Thyroid gland (tissue), 4 donors: ENCODE measurements around the gene EXOSC5. TPM values are rescaled to one million over a fixed set of nuclear protein-coding genes. Genes with fewer than 3 reads are reported as not detected.
A peak's percentile ranks its signal among the peaks of the same experiment; 100 is the strongest.

Experiments used
- DNase-seq, 2 donors: peaks; one replicate each; pipeline ENCODE4 v3.0.0-alpha.2; 2019
- H3K27ac ChIP-seq, 3 donors: fragments of 200-600 bp; sonication (generic); 1 replicate in 2 of 3; 2 replicates in 1 of 3; pipeline ENCODE4 v1.5.1; 2016 to 2019; ENCODE audit warnings: mild to moderate bottlenecking in 1 of 3, moderate library complexity in 1 of 3
- H3K27me3 ChIP-seq: fragments of 200-600 bp; sonication (generic); one replicate; pipeline ENCODE4 v1.5.1; 2019
- H3K36me3 ChIP-seq, 2 donors: fragments of 200-600 bp; sonication (generic); one replicate each; pipeline ENCODE4 v1.5.1; 2016 to 2019
- H3K4me1 ChIP-seq, 2 donors: fragments of 200-600 bp; sonication (generic); one replicate each; pipeline ENCODE4 v1.5.1; 2017 to 2019
- H3K4me3 ChIP-seq, 3 donors: fragments of 200-600 bp; sonication (generic); replicated peaks in 1 of 3; 1 replicate in 2 of 3; 2 replicates in 1 of 3; pipeline ENCODE4 v1.5.1; 2016; ENCODE audit warnings: mild to moderate bottlenecking in 1 of 3
- H3K9me3 ChIP-seq: fragments of 200-600 bp; sonication (generic); one replicate; pipeline ENCODE4 v1.5.1; 2017
- CTCF ChIP-seq, 6 experiments: fragments of 200-600 bp in 3 of 6; fragments of 450-650 bp in 3 of 6; sonication (generic) in 3 of 6; IDR thresholded peaks; one replicate each; pipeline ENCODE4 v1.5.1; 2016 to 2019; ENCODE audit warnings: antibody characterized with exemption in 6 of 6, mild to moderate bottlenecking in 2 of 6, inconsistent platforms in 1 of 6, moderate library complexity in 1 of 6
- POLR2A ChIP-seq, 2 donors: fragments of 450-650 bp; IDR thresholded peaks; one replicate each; pipeline ENCODE4 v1.6.1; 2017; ENCODE audit warnings: antibody characterized with exemption in 2 of 2, mild to moderate bottlenecking in 2 of 2, moderate library complexity in 1 of 2
- WGBS, 2 donors: methylation state at CpG; one replicate each; pipeline ENCODE4 v1.1.5; 2017; 5-methylcytosine and 5-hydroxymethylcytosine counted together
- intact Hi-C: fragments of 100-400 bp; cut with DNase I; formaldehyde crosslinking; loops from one replicate; pipeline ENCODE4 v1.15.1; 2023
- total RNA-seq, 4 donors: library from RNA; depleted of rRNA; stranded (reverse); fragments of >200 nt; gene quantifications; one replicate each; pipeline ENCODE4 v1.2.3, GENCODE V29; 2016

Gene EXOSC5
- total RNA-seq, 4 donors from 2014 or later = 11.8 to 20.7 (median 14.2) TPM

GRCh38 chr19:41366089-41366488 is 31.1 kb downstream of the EXOSC5 start:
- intact Hi-C loops = no loop called here
- TF ChIP-seq POLR2A (IDR thresholded peaks at IDR 0.05) (no peak), CTCF (IDR thresholded peaks at IDR 0.05) (no peak)
- Histone ChIP-seq H3K27me3 (no peaks in the 10 kb centered on the region), H3K4me1 (peaks cover 18 to 32% of the 10 kb centered on the region in 2 donors), H3K36me3 (no peaks in the 10 kb centered on the region), H3K27ac (no peak overlapping the region), H3K4me3 (no peak overlapping the region), H3K9me3 (no peaks in the 10 kb centered on the region)
- DNase-seq = no peak
- 92 to 100% methylated on average over 1 of the region's 1 CpG for WGBS, 2 donors

GRCh38 chr19:41364524-41365391 is 32.4 kb downstream of the EXOSC5 start:
- no peak for TF ChIP-seq POLR2A (IDR thresholded peaks at IDR 0.05)
- no peak for TF ChIP-seq CTCF (IDR thresholded peaks at IDR 0.05)
- DNase-seq = no peak
- H3K27me3 ChIP-seq = no peaks in the 10 kb centered on the region
- intact Hi-C loops = no loop called here
- no peaks in the 10 kb centered on the region for H3K36me3 ChIP-seq
- peak overlapping the region; percentile 60 to 76 (median 61) for H3K4me3 ChIP-seq
- peak overlapping the region; percentile 97 to 99 (median 99) for H3K27ac ChIP-seq
- H3K9me3 ChIP-seq = no peaks in the 10 kb centered on the region
- 76% methylated on average over 14 of the region's 14 CpGs for WGBS, 2 donors
- H3K4me1 ChIP-seq = peaks cover 18 to 32% of the 10 kb centered on the region in 2 donors

- H3K27me3 ChIP-seq = no peaks in the 10 kb centered on the region
- TF ChIP-seq CTCF (IDR thresholded peaks at IDR 0.05) (no peak), POLR2A (IDR thresholded peaks at IDR 0.05) (peak in 1 of 2 donors; percentile 79)
- peaks cover 18 to 32% of the 10 kb centered on the region in 2 donors for H3K4me1 ChIP-seq
- peak; percentile 99 for DNase-seq
- peak within 1 kb of the TSS; percentile 97 to 99 (median 99) for H3K27ac ChIP-seq
- intact Hi-C loops = no loop called here
- H3K36me3 ChIP-seq = no peaks in the 10 kb centered on the region
- WGBS, 2 donors = 0 to 1% methylated on average over 5 to 39 of the region's 56 CpGs
- H3K9me3 ChIP-seq = no peaks in the 10 kb centered on the region
- H3K4me3 ChIP-seq = peak within 1 kb of the TSS; percentile 60 to 86 (median 61)
Measured at GRCh38 chr19:41363753-41364523, 33.2 kb downstream of the EXOSC5 start, which contains the start of gene B9D2. B9D2 (minus strand) TSS chr19:41364149; CDS start chr19:41363519, 630 bp downstream.

- 50 to 62% methylated on average over 4 to 6 of the region's 6 CpGs for WGBS, 2 donors
- intact Hi-C loops = no loop called here
Measured at GRCh38 chr19:41363371-41363752, 33.8 kb downstream of the EXOSC5 start.

More at GRCh38 chr19:41363371-41363752, 33.8 kb downstream of the EXOSC5 start:
- TF ChIP-seq CTCF (IDR thresholded peaks at IDR 0.05) (no peak), POLR2A (IDR thresholded peaks at IDR 0.05) (no peak)
- no peaks in the 10 kb centered on the region for H3K27me3 ChIP-seq
- H3K9me3 ChIP-seq = no peaks in the 10 kb centered on the region
- H3K27ac ChIP-seq = peak overlapping the region; percentile 97 to 99 (median 99)
- peak overlapping the region in 2 of 3 donors; percentile 16 to 60 for H3K4me3 ChIP-seq
- DNase-seq = no peak
- H3K36me3 ChIP-seq = no peaks in the 10 kb centered on the region
- H3K4me1 ChIP-seq = peaks cover 18 to 32% of the 10 kb centered on the region in 2 donors
